ENCODE results near the gene OGFRL1.

The OGFRL1 gene

GRCh38 chr6:71333050-71333449, 44.4 kb downstream of the OGFRL1 start:
- in situ Hi-C loops (cut with HindIII; ENCODE audit: low sequenced_read_pairs) = no loop called here

GRCh38 chr6:71333697-71334096, 45.1 kb downstream of the OGFRL1 start:
- in situ Hi-C loops (cut with HindIII; ENCODE audit: low sequenced_read_pairs) = no loop called here

- in situ Hi-C loops (cut with HindIII; ENCODE audit: low sequenced_read_pairs) = no loop called here
Measured at GRCh38 chr6:71334768-71335167, 46.2 kb downstream of the OGFRL1 start.

- in situ Hi-C loops (cut with HindIII; ENCODE audit: low sequenced_read_pairs) = no loop called here
Measured at GRCh38 chr6:71335544-71335943, 46.9 kb downstream of the OGFRL1 start.

- in situ Hi-C loops (cut with HindIII; ENCODE audit: low sequenced_read_pairs) = no loop called here
Measured at GRCh38 chr6:71336901-71337300, 48.3 kb downstream of the OGFRL1 start.

GRCh38 chr6:71338540-71339316, 50.1 kb downstream of the OGFRL1 start:
- in situ Hi-C loops (cut with HindIII; ENCODE audit: low sequenced_read_pairs) = no loop called here

GRCh38 chr6:71342772-71343171, 54.2 kb downstream of the OGFRL1 start:
- in situ Hi-C loops (cut with HindIII; ENCODE audit: low sequenced_read_pairs) = no loop called here

GRCh38 chr6:71345476-71346333, 57.1 kb downstream of the OGFRL1 start:
- in situ Hi-C loops (cut with HindIII; ENCODE audit: low sequenced_read_pairs) = no loop called here

GRCh38 chr6:71346334-71346694, 57.7 kb downstream of the OGFRL1 start:
- in situ Hi-C loops (cut with HindIII; ENCODE audit: low sequenced_read_pairs) = no loop called here

GRCh38 chr6:71347119-71347518, 58.5 kb downstream of the OGFRL1 start:
- in situ Hi-C loops (cut with HindIII; ENCODE audit: low sequenced_read_pairs) = no loop called here

GRCh38 chr6:71349395-71349794, 60.8 kb downstream of the OGFRL1 start:
- in situ Hi-C loops (cut with HindIII; ENCODE audit: low sequenced_read_pairs) = no loop called here

GRCh38 chr6:71349976-71350615, 61.5 kb downstream of the OGFRL1 start:
- in situ Hi-C loops (cut with HindIII; ENCODE audit: low sequenced_read_pairs) = loop anchor here (5.0 kb wide), 1 partner anchor 158 kb away; no protein-coding TSS in a partner anchor

- in situ Hi-C loops (cut with HindIII; ENCODE audit: low sequenced_read_pairs) = loop anchor here (5.0 kb wide), 1 partner anchor 159 kb away; no protein-coding TSS in a partner anchor
Measured at GRCh38 chr6:71351190-71351589, 62.6 kb downstream of the OGFRL1 start.
